ENCODE results near the gene BTC.
"Not testable (repeated sequence)": the region's sequence is repeated elsewhere in the genome, so short reads cannot be mapped to it uniquely, and the experiment has no call there.

BTC gene

GRCh38 chr4:74757136-74757535 is 37.2 kb downstream of the BTC start:
- DNase-seq, result no peak

GRCh38 chr4:74755486-74755885 is 38.8 kb downstream of the BTC start:
- no peak for DNase-seq

GRCh38 chr4:74754218-74754617 is 40.1 kb downstream of the BTC start:
- DNase-seq, result no peak

GRCh38 chr4:74752798-74753197 is 41.5 kb downstream of the BTC start:
- DNase-seq, result no peak

GRCh38 chr4:74751856-74752255 is 42.5 kb downstream of the BTC start:
- no peak for DNase-seq

- DNase-seq, result no peak
These were observed 43.1 kb downstream of the BTC start for GRCh38 chr4:74751247-74751646.

- no peak for DNase-seq
These were observed 52.1 kb downstream of the BTC start for GRCh38 chr4:74742185-74742584.

- no peak for DNase-seq
These were observed 55.7 kb downstream of the BTC start for GRCh38 chr4:74738464-74739143.

GRCh38 chr4:74734995-74735394 is 59.3 kb downstream of the BTC start:
- no peak for DNase-seq

- no peak for DNase-seq
These were observed 60.6 kb downstream of the BTC start for GRCh38 chr4:74733756-74734155.

- DNase-seq, result no peak
These were observed 69.3 kb downstream of the BTC start for GRCh38 chr4:74724979-74725378.

GRCh38 chr4:74716436-74716765 is 77.9 kb downstream of the BTC start:
- no peak for DNase-seq

GRCh38 chr4:74715706-74716435 is 78.5 kb downstream of the BTC start:
- no peak for DNase-seq

GRCh38 chr4:74714611-74715130 is 79.7 kb downstream of the BTC start:
- DNase-seq, result no peak

- not testable (repeated sequence) for DNase-seq
These were observed 86.2 kb downstream of the BTC start for GRCh38 chr4:74708135-74708534.

Data from NCI-H1105 treated with DMSO at 0.1 percent for 48 hours (cell line).